Spleen (tissue), 7 donors: ENCODE results near the gene GALNT17.

Experiments
- CTCF ChIP-seq, 11 experiments: fragments of 200-600 bp in 7 of 11; fragments of 450-650 bp in 4 of 11; sonication (generic) in 4 of 11; IDR thresholded peaks in 8 of 11; conservative IDR thresholded peaks in 3 of 11; 1 replicate in 7 of 11; 2 replicates in 4 of 11; pipeline versions ENCODE4 v1.4.0 to v1.8.0; 2016 to 2021; ENCODE audit warnings: antibody characterized with exemption in 11 of 11, inconsistent platforms in 4 of 11, mild to moderate bottlenecking in 1 of 11
- POLR2A ChIP-seq, 3 donors: fragments of 450-650 bp; IDR thresholded peaks; one replicate each; pipeline ENCODE4 v1.5.1; 2017; ENCODE audit warnings: antibody characterized with exemption in 3 of 3, mild to moderate bottlenecking in 1 of 3
- POLR2AphosphoS5 ChIP-seq, 3 donors: sonication (generic); formaldehyde crosslinking; IDR thresholded peaks; one replicate each; pipeline ENCODE4 v1.5.1; 2017; ENCODE audit warnings: antibody characterized with exemption in 3 of 3
- donor health status: DM: no; HTN: no; CAD: no; lungs with moderate emphysema.
- donor health status: DM: no; HTN: no; CAD: no.
- donor health status: DM: no; HTN: no; CAD: no.

GRCh38 chr7:71453630-71454029, 321.7 kb downstream of the GALNT17 start:
- TF ChIP-seq CTCF (IDR thresholded peaks at IDR 0.05 in 8 of 11, conservative IDR thresholded peaks at IDR 0.05 in 3 of 11) (no peak), POLR2AphosphoS5 (IDR thresholded peaks at IDR 0.05) (no peak), POLR2A (IDR thresholded peaks at IDR 0.05) (no peak)
